ENCODE results near the gene RANGAP1.

DNA sequence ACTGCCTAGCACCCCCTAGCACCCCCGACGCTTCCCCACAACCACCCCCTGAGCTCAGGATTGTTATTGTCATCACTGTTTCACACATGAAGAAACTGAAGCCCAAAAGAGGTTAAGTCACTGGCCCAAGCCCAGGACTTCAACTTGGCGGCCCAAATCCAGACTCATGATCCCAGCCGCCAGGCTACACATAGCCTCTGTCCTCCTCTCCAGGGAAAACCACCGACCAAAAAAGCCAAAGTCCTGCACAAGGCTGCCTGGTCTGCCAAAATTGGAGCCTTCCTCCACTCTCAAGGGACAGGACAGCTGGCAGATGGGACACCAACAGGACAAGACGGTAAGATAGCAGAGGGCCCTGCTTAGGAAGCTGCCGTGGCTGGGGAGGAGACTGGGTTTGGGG, 70.1 kb downstream of the RANGAP1 start:
- TF ChIP-seq, protein P1, sequence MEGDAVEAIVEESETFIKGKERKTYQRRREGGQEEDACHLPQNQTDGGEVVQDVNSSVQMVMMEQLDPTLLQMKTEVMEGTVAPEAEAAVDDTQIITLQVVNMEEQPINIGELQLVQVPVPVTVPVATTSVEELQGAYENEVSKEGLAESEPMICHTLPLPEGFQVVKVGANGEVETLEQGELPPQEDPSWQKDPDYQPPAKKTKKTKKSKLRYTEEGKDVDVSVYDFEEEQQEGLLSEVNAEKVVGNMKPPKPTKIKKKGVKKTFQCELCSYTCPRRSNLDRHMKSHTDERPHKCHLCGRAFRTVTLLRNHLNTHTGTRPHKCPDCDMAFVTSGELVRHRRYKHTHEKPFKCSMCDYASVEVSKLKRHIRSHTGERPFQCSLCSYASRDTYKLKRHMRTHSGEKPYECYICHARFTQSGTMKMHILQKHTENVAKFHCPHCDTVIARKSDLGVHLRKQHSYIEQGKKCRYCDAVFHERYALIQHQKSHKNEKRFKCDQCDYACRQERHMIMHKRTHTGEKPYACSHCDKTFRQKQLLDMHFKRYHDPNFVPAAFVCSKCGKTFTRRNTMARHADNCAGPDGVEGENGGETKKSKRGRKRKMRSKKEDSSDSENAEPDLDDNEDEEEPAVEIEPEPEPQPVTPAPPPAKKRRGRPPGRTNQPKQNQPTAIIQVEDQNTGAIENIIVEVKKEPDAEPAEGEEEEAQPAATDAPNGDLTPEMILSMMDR (IDR thresholded peaks at IDR 0.05 in 4 of 5, conservative IDR thresholded peaks at IDR 0.05 in 1 of 5): no peak
- TF ChIP-seq POLR2A (IDR thresholded peaks at IDR 0.05): no peak

Measured in gastrocnemius medialis (tissue), 4 donors.